GM19351 (cell line): ENCODE data around the gene RASD2.

ENCODE experiments used
- ATAC-seq: cut with Tn5 transposase; IDR thresholded peaks from one replicate; pipeline ENCODE4 v1.9.1; 2021; ENCODE audit warnings: mild to moderate bottlenecking, moderate library complexity; ENCODE audit not compliant: unreplicated experiment

Gene RASD2

GRCh38 chr22:35580351-35581022, 39.9 kb downstream of the RASD2 start:
- ATAC-seq = no peak

- ATAC-seq = no peak
Measured at GRCh38 chr22:35581023-35581413, 40.4 kb downstream of the RASD2 start.

- ATAC-seq = no peak
Measured at GRCh38 chr22:35582218-35582860, 41.7 kb downstream of the RASD2 start.

GRCh38 chr22:35582861-35583670, 42.4 kb downstream of the RASD2 start:
- ATAC-seq = no peak

GRCh38 chr22:35586771-35587170, 46.1 kb downstream of the RASD2 start:
- ATAC-seq = no peak

- ATAC-seq = no peak
Measured at GRCh38 chr22:35587447-35587870, 46.8 kb downstream of the RASD2 start.

GRCh38 chr22:35587896-35588295, 47.3 kb downstream of the RASD2 start:
- no peak for ATAC-seq

- ATAC-seq = no peak
Measured at GRCh38 chr22:35589071-35589755, 48.6 kb downstream of the RASD2 start.

GRCh38 chr22:35589756-35590093, 49.1 kb downstream of the RASD2 start:
- ATAC-seq = no peak

- no peak for ATAC-seq
Measured at GRCh38 chr22:35590634-35591295, 50.1 kb downstream of the RASD2 start.

- no peak for ATAC-seq
Measured at GRCh38 chr22:35591714-35592417, 51.2 kb downstream of the RASD2 start.

GRCh38 chr22:35592418-35592967, 51.9 kb downstream of the RASD2 start:
- no peak for ATAC-seq

GRCh38 chr22:35593071-35593890, 52.6 kb downstream of the RASD2 start:
- no peak for ATAC-seq

- no peak for ATAC-seq
Measured at GRCh38 chr22:35593891-35594470, 53.4 kb downstream of the RASD2 start.

- no peak for ATAC-seq
Measured at GRCh38 chr22:35594686-35595085, 54.1 kb downstream of the RASD2 start.

GRCh38 chr22:35596821-35597220, 56.2 kb downstream of the RASD2 start:
- no peak for ATAC-seq

- ATAC-seq = no peak
Measured at GRCh38 chr22:35597692-35598395, 57.2 kb downstream of the RASD2 start.

- ATAC-seq = no peak
Measured at GRCh38 chr22:35598396-35598710, 57.7 kb downstream of the RASD2 start.
